ENCODE results near the gene PRKG2.

DNA sequence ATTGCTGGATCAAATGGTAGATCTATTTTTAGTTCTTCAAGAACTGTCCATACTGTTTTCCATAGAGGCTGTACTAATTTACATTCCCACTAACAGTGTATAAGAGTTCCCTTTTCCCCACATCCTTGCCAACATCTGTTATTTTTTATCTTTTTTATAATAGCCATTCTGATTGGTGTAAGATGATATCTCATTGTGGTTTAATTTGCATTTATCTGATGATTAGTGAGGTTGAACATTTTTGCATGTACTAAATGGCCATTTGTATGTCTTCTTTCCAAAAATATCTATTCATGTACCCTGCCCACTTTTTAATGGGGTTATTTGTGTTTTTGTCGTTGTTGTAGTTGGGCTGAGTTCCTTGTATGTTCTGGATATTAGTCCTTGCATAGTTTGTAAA lies 35.4 kb upstream of the PRKG2 start:
- TF ChIP-seq, protein P1, sequence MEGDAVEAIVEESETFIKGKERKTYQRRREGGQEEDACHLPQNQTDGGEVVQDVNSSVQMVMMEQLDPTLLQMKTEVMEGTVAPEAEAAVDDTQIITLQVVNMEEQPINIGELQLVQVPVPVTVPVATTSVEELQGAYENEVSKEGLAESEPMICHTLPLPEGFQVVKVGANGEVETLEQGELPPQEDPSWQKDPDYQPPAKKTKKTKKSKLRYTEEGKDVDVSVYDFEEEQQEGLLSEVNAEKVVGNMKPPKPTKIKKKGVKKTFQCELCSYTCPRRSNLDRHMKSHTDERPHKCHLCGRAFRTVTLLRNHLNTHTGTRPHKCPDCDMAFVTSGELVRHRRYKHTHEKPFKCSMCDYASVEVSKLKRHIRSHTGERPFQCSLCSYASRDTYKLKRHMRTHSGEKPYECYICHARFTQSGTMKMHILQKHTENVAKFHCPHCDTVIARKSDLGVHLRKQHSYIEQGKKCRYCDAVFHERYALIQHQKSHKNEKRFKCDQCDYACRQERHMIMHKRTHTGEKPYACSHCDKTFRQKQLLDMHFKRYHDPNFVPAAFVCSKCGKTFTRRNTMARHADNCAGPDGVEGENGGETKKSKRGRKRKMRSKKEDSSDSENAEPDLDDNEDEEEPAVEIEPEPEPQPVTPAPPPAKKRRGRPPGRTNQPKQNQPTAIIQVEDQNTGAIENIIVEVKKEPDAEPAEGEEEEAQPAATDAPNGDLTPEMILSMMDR (IDR thresholded peaks at IDR 0.05; ENCODE audit: extremely low read depth in 1 of 2, insufficient read depth in 1 of 2, low read depth in 1 of 2, low read length in 2 of 2) = no peak
- no peak for TF ChIP-seq POLR2A (IDR thresholded peaks at IDR 0.05; ENCODE audit: low read depth, low read length)
- TF ChIP-seq FOS (IDR thresholded peaks at IDR 0.05; ENCODE audit: borderline replicate concordance, insufficient read depth, low read length) = no peak
- TF ChIP-seq EZH2 (IDR thresholded peaks at IDR 0.05; ENCODE audit: borderline replicate concordance, low read depth, low read length, severe bottlenecking) = no peak
- no peak for TF ChIP-seq POLR2AphosphoS5 (IDR thresholded peaks at IDR 0.05; ENCODE audit: insufficient read depth, low read depth, low read length)
- no peak for TF ChIP-seq GATA2 (IDR thresholded peaks at IDR 0.05; ENCODE audit: insufficient read depth, insufficient read length, low read depth, low read length)
- TF ChIP-seq JUN (IDR thresholded peaks at IDR 0.05; ENCODE audit: borderline replicate concordance, insufficient read depth, insufficient read length, low read depth) = no peak
- TF ChIP-seq MAX (IDR thresholded peaks at IDR 0.05; ENCODE audit: insufficient read depth, insufficient read length) = no peak
- no peak for TF ChIP-seq MYC (IDR thresholded peaks at IDR 0.05; ENCODE audit: low read depth, low read length)

All from endothelial cell of umbilical vein (primary cell).